Astrocyte of the cerebellum (primary cell): ENCODE results near the gene CTNNA3.

ENCODE experiments used
- DNase-seq: peaks from one replicate; pipeline ENCODE4 v3.0.0-alpha.2; 2011; ENCODE audit warnings: low read depth
- H3K4me3 ChIP-seq: 2 replicates; pipeline ENCODE4 v1.5.1; 2011; ENCODE audit warnings: mild to moderate bottlenecking, low read depth, low read length, moderate library complexity
- CTCF ChIP-seq: IDR thresholded peaks from 2 replicates; pipeline ENCODE4 v1.5.1; 2012; ENCODE audit warnings: low read length, low read depth, moderate library complexity, mild to moderate bottlenecking; ENCODE audit errors: missing control alignments
- in situ Hi-C: cut with HindIII; loops from 2 replicates; pipeline ENCODE4 v1.10.0; 2017; ENCODE audit warnings: low sequenced_read_pairs

CTNNA3 gene

GRCh38 chr10:66836057-66836456 lies 859.9 kb downstream of the CTNNA3 start:
- DNase-seq, result peak; percentile 53
- TF ChIP-seq CTCF, result no peak
- H3K4me3 ChIP-seq, result no peak overlapping the region
- in situ Hi-C loops, result no loop called here

- TF ChIP-seq CTCF, result no peak
- DNase-seq, result no peak
- no peak overlapping the region for H3K4me3 ChIP-seq
- in situ Hi-C loops, result no loop called here
These were observed 860.6 kb downstream of the CTNNA3 start for GRCh38 chr10:66835400-66835799.

- no peak overlapping the region for H3K4me3 ChIP-seq
- in situ Hi-C loops, result no loop called here
- TF ChIP-seq CTCF, result no peak
- DNase-seq, result no peak
These were observed 861.2 kb downstream of the CTNNA3 start for GRCh38 chr10:66834802-66835201.

- in situ Hi-C loops, result no loop called here
- no peak overlapping the region for H3K4me3 ChIP-seq
- no peak for DNase-seq
- TF ChIP-seq CTCF, result no peak
These were observed 862.1 kb downstream of the CTNNA3 start for GRCh38 chr10:66833861-66834260.

- DNase-seq, result no peak
- in situ Hi-C loops, result no loop called here
- TF ChIP-seq CTCF, result no peak
These were observed 863.1 kb downstream of the CTNNA3 start for GRCh38 chr10:66832781-66833422.

GRCh38 chr10:66828957-66829356 lies 867.0 kb downstream of the CTNNA3 start:
- in situ Hi-C loops, result no loop called here
- H3K4me3 ChIP-seq, result no peak overlapping the region
- no peak for TF ChIP-seq CTCF
- no peak for DNase-seq

More at GRCh38 chr10:66832781-66833422, 863.1 kb downstream of the CTNNA3 start:
- H3K4me3 ChIP-seq, result no peak overlapping the region
